Measurements from ENCODE around the gene RUVBL1. TPM values are rescaled to one million over a fixed set of nuclear protein-coding genes. Genes with fewer than 3 reads are reported as not detected.

RUVBL1 gene
- 10 to 100 TPM; 19.4 to 27.8 (median 26.7) TPM for total RNA-seq

DNA sequence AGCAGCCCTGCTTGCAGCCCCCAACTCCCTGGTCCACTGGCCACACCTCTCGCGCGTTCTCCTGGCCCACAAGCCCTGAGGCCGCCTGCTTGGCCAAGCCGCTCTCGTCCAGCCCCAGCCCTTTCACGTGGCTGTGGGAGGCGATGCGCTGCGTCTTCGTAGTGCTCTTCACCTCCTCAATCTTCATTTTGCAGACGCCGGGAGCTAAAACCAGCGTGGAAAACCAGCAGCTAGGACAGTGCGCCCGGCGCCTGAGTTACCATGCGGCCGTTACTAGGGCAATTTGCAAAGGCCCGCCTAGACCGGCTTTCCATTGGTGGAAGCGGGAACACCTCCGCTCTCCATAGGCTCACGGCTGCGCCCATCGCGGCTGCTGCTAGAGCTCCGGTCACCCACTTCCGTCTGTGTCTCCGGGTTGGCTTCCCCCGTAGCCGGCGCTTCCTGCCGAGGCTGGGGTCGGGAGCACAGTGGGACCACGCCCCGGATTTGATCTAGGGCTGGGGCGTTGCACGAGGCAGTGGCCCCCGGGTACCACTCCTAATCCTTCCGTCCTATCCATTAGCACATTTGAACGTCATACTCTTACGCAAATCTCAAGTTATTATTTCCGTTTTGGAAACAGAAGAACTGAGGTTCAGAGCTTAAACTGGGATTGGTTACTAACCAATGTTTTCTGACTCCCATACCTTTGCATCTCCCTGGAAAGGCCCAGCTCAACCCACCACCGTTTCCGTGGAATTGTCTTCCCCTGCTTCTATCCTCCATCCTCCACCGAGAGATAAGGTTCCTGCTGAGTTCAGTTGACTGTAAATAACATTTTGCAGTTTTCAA, at the start of gene RUVBL1:
RUVBL1 (minus strand) TSS at position 275 of the 831 bp plus-strand sequence; CDS start at position 187, 88 bp downstream.
- no peaks in the 10 kb centered on the region for H3K27me3 ChIP-seq
- H3K4me3 ChIP-seq, result peak within 1 kb of the TSS; percentile 84 to 92
- ATAC-seq, result peak; percentile 100
- 5 to 6% methylated on average over 9 to 18 of the region's 47 CpGs for whole genome bisulfite sequencing, 2 donors (ENCODE audit: low coverage in 1 of 2)
- no peaks in the 10 kb centered on the region for H3K9me3 ChIP-seq
- H3K4me1 ChIP-seq, result peaks cover 0 to 20% (median 11%) of the 10 kb centered on the region in 3 donors
- H3K27ac ChIP-seq, result peak within 1 kb of the TSS; percentile 12 to 82 (median 76)
- H3K36me3 ChIP-seq, result peaks cover 0 to under 1% of the 10 kb centered on the region in 2 donors
- TF ChIP-seq POLR2AphosphoS5 (IDR thresholded peaks at IDR 0.05), result peak; percentile 49
- TF ChIP-seq POLR2A (IDR thresholded peaks at IDR 0.05), result peak in 1 of 2 donors; percentile 13
- TF ChIP-seq, protein P1, sequence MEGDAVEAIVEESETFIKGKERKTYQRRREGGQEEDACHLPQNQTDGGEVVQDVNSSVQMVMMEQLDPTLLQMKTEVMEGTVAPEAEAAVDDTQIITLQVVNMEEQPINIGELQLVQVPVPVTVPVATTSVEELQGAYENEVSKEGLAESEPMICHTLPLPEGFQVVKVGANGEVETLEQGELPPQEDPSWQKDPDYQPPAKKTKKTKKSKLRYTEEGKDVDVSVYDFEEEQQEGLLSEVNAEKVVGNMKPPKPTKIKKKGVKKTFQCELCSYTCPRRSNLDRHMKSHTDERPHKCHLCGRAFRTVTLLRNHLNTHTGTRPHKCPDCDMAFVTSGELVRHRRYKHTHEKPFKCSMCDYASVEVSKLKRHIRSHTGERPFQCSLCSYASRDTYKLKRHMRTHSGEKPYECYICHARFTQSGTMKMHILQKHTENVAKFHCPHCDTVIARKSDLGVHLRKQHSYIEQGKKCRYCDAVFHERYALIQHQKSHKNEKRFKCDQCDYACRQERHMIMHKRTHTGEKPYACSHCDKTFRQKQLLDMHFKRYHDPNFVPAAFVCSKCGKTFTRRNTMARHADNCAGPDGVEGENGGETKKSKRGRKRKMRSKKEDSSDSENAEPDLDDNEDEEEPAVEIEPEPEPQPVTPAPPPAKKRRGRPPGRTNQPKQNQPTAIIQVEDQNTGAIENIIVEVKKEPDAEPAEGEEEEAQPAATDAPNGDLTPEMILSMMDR (IDR thresholded peaks at IDR 0.05), result no peak
- TF ChIP-seq EP300 (IDR thresholded peaks at IDR 0.05), result no peak

DNA sequence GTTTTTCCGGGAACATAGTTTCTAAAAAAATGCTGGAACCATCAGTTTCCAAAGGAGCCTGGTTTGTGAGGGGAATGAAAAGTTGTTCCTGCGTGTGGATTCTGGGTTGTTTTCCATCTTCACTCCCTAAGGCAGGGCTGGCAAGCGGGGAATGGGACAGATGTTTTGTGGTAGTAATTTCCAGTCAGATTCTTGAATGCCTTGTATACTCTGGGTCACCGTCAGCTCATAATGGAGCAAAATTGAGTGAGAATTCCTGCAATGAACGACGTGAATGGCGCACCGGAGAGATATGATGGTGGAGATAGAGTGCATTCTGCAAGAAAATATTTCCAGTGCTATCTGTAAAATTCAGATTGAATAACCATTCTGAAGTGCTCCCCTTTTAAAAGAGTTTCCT, 49.6 kb upstream of the RUVBL1 start:
- Histone ChIP-seq H3K27ac (no peak overlapping the region), H3K36me3 (no peaks in the 10 kb centered on the region), H3K27me3 (no peaks in the 10 kb centered on the region), H3K9me3 (no peaks in the 10 kb centered on the region), H3K4me1 (peaks cover 0 to 22% (median 0%) of the 10 kb centered on the region in 3 donors), H3K4me3 (no peak overlapping the region)
- ATAC-seq, result no peak
- WGBS, 2 donors (ENCODE audit: low coverage in 1 of 2), result 66 to 84% methylated on average over 7 to 8 of the region's 8 CpGs
- TF ChIP-seq POLR2AphosphoS5 (IDR thresholded peaks at IDR 0.05) (no peak), EP300 (IDR thresholded peaks at IDR 0.05) (no peak), POLR2A (IDR thresholded peaks at IDR 0.05) (no peak)
- TF ChIP-seq, protein P1 (IDR thresholded peaks at IDR 0.05), result no peak

DNA sequence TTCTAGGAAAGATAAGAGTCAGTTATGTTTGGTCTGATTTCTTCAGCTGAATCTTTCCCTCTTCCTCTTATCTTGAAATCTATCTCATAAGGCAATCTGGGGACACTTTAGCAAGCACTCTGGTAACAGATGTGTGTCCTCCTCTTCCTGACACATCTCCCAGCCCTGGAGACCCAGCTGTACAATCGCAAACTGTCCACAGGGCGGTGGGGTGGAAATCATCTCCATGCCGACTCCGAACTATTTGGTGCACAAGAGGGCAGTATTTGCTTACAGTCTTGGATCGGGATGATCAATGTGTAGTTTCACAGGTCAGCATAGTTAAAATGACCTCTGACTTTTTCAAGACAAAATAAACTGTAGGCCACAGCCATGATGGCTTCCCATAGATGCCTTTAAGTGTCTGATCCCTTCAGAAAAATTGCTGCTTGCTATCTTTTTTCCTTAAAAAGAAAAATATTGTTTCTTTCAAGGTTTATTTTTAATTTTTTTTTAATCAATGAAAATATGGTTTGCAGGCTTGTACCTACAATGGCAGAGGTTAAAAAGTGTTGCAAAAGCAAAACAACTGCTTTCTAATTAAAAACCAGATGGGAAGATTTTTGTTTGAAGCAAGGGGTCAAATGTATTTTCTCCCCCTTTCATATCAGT, 47.4 kb upstream of the RUVBL1 start:
- Histone ChIP-seq H3K27ac (no peak overlapping the region), H3K36me3 (peaks cover 0 to 11% of the 10 kb centered on the region in 2 donors), H3K27me3 (no peaks in the 10 kb centered on the region), H3K4me1 (peaks cover 0 to 25% (median 0%) of the 10 kb centered on the region in 3 donors), H3K4me3 (no peak overlapping the region), H3K9me3 (no peaks in the 10 kb centered on the region)
- WGBS, 2 donors (ENCODE audit: low coverage in 1 of 2), result 0 to 12% methylated on average over 1 to 5 of the region's 5 CpGs
- ATAC-seq, result peak; percentile 70
- TF ChIP-seq, protein P1 (IDR thresholded peaks at IDR 0.05), result peak in 3 of 4 experiments; percentile 65 to 79 (median 73)
- TF ChIP-seq EP300 (IDR thresholded peaks at IDR 0.05) (no peak), POLR2AphosphoS5 (IDR thresholded peaks at IDR 0.05) (no peak), POLR2A (IDR thresholded peaks at IDR 0.05) (no peak)

DNA sequence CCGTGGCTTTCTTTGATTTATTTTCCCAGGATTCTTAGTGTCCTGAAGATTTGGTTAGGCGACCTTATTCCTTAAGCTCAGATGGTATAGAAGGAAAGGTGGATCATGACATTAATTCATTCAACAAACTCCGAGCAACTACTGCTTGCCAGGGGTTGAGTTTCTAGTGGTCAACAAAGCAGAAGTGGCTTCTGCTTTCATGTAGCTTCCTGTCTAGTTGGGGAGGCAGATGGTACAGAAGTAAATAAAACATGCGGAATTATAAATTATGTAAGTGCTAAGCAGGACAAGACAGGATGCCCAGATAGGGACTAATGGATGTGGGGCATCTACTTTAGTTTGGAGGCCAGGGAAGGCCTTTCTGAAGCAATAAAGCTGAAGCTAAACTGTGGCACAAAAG, 45.2 kb upstream of the RUVBL1 start:
- Histone ChIP-seq H3K27me3 (no peaks in the 10 kb centered on the region), H3K4me1 (peaks cover 0 to 17% (median 0%) of the 10 kb centered on the region in 3 donors), H3K36me3 (peaks cover 0 to 12% of the 10 kb centered on the region in 2 donors), H3K4me3 (no peak overlapping the region), H3K9me3 (no peaks in the 10 kb centered on the region), H3K27ac (no peak overlapping the region)
- no peak for ATAC-seq
- TF ChIP-seq EP300 (IDR thresholded peaks at IDR 0.05) (no peak), POLR2A (IDR thresholded peaks at IDR 0.05) (no peak), POLR2AphosphoS5 (IDR thresholded peaks at IDR 0.05) (no peak)
- TF ChIP-seq, protein P1 (IDR thresholded peaks at IDR 0.05), result no peak
- 78 to 92% methylated on average over 2 to 4 of the region's 4 CpGs for WGBS, 2 donors (ENCODE audit: low coverage in 1 of 2)
